HG02852 (cell line): ENCODE results near the gene AP3B2.
A peak's percentile ranks its signal among the peaks of the same experiment; 100 is the strongest.

Experiments used
- ATAC-seq: cut with Tn5 transposase; IDR thresholded peaks from one replicate; pipeline ENCODE4 v1.9.1; 2021; ENCODE audit warnings: mild to moderate bottlenecking, moderate library complexity; ENCODE audit not compliant: unreplicated experiment

Gene AP3B2

GRCh38 chr15:82697735-82698407 is 11.8 kb downstream of the AP3B2 start:
- no peak for ATAC-seq

DNA sequence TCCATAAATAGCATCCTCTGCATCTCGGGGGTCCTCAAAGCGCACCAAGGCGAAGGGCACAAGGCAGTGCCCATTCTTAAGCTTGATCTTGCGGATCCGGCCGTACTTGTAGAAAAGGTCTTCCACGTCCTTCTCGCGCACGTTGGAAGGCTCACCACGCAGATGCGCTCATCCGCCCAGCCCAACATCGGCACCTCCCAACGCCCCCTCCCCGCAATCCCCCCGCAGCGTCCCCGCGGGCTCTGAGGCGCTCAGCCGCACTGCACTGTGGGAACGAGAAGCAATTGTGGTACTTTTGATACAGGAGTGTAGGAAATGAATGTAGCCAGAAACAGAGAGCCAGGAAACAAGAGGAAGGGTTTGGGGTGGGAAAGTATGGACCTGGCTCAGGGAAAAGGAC is 17.5 kb downstream of the AP3B2 start:
- ATAC-seq: no peak

DNA sequence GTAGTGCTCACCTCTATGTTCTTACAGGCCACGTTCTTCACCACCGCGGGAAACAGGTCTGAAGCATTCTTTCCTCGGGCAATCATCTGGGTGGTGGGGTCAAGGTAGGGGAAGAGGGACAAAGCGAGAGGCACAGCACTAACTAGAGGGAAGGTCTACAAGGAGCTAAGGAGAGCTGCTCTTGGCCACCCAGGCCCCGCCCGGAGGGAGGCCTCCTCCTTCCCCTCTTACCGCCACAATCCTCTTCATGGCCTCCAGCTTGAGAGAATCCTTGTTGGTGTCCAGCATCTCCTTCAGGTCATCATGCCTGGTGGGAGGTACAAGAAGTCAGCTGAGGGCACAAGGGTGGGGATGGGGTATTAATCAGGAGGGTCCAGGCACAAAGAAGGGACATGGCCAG is 20.5 kb downstream of the AP3B2 start:
- ATAC-seq: no peak

DNA sequence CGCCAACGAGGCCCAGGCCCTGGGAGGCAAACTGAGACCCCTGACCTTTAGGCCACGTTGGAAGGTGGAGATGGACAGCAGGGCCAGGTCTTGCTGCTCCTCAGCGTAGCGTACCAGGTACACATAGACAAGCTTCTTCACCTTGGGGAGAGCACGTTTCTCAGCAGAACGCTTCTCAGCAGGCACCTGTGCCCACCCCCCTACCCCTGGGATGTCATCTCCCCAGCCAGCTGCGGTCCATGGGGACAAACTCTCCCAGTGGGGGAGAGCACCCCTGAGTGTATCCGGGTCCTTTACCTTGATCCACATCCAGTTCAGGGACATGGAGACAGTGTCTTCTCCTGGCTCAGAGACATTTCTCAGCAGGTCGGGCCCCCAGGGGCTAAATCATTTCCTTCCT is 21.0 kb downstream of the AP3B2 start:
- no peak for ATAC-seq

GRCh38 chr15:82681371-82681770 is 28.3 kb downstream of the AP3B2 start:
- no peak for ATAC-seq

- peak; percentile 57 for ATAC-seq
These were observed 29.2 kb downstream of the AP3B2 start for GRCh38 chr15:82680200-82681102.

- ATAC-seq: no peak
These were observed 30.0 kb downstream of the AP3B2 start for GRCh38 chr15:82679626-82680199.

DNA sequence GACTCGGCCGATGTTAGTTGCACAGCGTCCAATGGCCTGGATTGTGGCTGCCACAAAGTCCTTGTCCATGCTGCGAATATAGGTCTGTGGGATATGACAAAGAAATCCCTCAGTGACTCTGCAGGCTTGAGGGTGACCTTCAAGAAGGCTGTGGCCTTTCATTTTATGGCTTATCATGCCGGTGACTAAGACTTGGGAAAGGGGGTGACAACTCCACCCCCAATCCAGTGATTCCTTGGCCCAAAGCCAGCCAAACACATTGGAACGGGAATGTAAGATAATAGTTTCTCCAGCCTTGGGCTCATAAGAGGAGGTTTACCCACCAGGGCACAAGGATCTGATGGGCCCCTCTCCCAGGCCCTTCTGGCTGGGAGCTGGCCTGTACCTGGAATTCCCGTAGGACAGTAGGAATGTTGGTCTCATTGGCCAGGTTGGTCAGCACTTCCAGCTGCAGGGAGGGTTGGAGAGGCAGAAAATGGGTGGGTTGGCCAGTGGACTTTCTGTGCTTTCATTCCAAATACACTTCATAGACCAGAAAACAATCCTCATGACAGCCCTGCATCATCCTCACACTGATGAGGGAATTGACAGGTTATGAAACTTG is 31.9 kb downstream of the AP3B2 start:
- ATAC-seq: no peak

- no peak for ATAC-seq
These were observed 34.8 kb downstream of the AP3B2 start for GRCh38 chr15:82674873-82675272.

DNA sequence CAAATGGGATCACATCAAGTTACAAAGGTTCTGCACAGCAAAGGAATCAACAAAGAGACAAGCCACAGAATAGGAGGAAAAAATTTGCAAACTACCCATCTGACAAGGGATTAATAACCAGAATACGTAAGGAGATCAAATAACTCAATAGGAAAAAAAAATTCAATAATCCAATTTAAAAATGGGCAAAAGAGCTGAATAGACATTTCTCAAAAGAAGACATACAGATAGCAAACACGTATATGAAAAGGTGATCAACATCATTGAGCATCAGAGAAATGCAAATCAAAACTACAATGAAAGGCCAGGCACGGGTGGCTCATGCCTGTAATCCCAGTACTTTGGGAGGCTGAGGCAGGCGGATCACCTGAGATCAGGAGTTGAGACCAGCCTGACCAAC is 39.0 kb downstream of the AP3B2 start:
- ATAC-seq: no peak

- no peak for ATAC-seq
These were observed 43.1 kb downstream of the AP3B2 start for GRCh38 chr15:82666606-82667005.

- ATAC-seq: no peak
These were observed 45.7 kb downstream of the AP3B2 start for GRCh38 chr15:82664021-82664420.

DNA sequence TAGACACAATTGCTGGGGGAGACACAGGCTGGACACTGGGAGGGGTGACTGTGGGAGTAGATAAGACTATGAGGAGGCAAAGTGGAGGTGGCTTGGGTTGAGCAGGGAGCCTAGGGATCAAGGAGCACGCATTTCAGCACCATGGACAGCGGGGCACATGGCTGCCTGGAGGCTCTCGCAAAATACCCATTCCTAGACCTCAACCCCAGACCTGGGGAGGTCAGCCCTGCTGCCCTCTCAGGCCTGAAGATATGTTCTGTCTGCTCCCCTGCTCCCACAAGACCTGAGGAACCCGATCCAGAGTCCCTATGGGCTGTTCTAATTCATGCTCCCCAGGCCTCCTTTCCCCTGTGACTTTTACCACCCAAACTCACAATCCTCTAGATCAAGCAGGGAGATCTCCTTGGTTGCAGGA is 46.5 kb downstream of the AP3B2 start:
- no peak for ATAC-seq

DNA sequence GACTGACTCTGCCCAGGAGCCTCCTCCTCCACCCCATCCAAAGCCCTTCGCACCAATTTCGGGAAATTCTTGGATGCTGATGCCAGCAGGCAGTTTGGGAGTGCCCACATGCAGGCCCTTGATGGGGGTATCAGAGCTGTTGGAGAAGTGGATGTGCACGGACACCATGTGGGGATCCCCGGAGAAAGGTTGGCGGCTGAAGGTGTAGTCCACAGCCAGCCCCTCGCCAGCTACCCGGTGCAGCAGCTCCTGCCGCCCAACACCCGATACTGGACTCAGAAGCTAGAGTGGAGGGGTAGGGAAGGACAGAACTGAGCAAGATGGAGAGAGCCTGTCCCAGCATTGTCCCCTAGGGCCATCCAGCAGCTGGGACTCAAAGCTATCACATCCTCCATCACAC is 47.0 kb downstream of the AP3B2 start:
- no peak for ATAC-seq

- ATAC-seq: no peak
These were observed 49.3 kb downstream of the AP3B2 start for GRCh38 chr15:82660378-82660777.

DNA sequence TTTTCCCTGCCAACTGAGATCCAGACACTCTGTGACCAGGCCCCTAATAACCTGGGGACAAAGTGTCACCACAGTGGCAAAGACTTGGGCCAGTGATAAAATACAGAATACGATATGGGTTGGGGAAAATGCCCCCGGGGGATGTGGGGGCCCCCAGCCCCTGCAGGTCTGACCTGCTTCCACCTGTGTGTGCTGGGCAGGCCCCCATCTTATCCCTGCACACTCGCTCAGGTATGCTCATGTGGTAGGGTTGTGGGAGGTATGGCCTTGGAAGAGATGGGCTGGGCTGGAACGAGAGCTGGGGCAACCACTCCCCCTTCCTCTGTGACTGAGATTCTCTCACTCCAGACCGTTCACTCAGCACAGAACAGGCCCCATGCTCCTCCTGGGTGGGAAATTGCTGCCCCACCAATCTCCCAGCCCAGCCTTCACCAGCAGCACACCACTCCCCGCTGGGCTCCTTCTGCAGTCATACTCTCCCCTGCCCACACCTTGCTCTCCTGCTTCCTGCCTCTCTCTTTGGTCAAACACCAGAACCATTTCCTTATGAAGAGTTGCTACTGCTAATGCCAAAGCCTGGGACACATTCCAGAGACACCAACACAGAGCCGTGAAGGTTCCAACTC is 52.9 kb downstream of the AP3B2 start:
- no peak for ATAC-seq

- ATAC-seq: no peak
These were observed 54.1 kb downstream of the AP3B2 start for GRCh38 chr15:82655606-82656005.

GRCh38 chr15:82653483-82654168 is 56.0 kb downstream of the AP3B2 start:
- ATAC-seq: no peak

DNA sequence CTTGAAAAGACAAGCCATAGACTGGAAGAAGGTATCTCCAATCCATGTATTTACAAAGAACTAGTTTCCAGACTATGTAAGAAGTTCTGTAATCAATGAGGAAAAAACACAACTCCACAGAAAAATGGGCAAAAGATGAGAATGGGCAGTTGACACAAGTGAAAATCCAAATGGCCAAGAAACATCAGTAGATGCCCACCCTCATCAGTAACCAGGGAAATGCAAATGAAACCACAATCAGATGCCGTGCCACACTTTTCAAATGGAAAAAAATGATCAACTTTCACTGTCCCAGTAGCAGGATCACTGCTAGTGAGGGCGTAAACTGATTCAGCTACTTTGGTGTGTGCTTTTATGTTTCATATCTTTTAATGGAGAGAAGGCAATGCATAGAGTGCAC is 58.0 kb downstream of the AP3B2 start:
- no peak for ATAC-seq

DNA sequence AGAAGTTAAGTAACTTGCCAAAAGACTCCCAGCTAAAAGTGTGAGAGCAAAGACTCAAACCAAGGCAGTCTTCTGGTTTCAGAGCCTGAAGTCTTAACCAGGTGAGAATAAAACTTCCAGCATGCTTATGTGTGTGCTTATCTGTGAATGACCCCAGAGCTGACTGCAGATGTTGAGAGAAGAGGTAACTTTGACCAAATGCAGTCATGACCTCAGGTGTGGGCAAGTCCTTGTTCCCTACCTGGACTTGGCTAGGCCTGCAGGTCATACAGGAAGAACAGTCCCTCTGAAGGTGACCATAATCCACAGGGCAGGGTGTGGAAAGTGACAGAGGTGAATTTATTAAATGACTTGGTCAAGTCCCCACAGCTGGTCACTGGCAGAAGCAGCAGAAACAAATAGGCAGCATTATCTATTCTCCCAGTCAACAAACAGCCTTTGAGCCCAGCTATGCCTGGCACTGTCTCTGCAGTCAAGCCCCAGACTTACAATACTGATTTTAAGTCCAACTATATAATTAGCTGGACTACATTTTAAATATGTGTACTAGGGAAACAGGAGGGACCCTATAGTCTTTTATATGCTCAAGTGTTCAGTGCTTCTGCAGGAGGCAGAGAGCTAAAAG is 59.5 kb downstream of the AP3B2 start:
- ATAC-seq: no peak
